ENCODE results near the gene FBXO17. TPM values are rescaled to one million over a fixed set of nuclear protein-coding genes. Genes with fewer than 3 reads are reported as not detected.
A peak's percentile ranks its signal among the peaks of the same experiment; 100 is the strongest.
"Not testable (repeated sequence)": the region's sequence is repeated elsewhere in the genome, so short reads cannot be mapped to it uniquely, and the experiment has no call there.

FBXO17 gene, protein sequence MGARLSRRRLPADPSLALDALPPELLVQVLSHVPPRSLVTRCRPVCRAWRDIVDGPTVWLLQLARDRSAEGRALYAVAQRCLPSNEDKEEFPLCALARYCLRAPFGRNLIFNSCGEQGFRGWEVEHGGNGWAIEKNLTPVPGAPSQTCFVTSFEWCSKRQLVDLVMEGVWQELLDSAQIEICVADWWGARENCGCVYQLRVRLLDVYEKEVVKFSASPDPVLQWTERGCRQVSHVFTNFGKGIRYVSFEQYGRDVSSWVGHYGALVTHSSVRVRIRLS
- polyA plus RNA-seq (2013, experiment 1 of 2; ENCODE audit: insufficient read length): 33.9 TPM
- polyA plus RNA-seq (2013, experiment 2 of 2; ENCODE audit: insufficient read length): 33.3 TPM

DNA sequence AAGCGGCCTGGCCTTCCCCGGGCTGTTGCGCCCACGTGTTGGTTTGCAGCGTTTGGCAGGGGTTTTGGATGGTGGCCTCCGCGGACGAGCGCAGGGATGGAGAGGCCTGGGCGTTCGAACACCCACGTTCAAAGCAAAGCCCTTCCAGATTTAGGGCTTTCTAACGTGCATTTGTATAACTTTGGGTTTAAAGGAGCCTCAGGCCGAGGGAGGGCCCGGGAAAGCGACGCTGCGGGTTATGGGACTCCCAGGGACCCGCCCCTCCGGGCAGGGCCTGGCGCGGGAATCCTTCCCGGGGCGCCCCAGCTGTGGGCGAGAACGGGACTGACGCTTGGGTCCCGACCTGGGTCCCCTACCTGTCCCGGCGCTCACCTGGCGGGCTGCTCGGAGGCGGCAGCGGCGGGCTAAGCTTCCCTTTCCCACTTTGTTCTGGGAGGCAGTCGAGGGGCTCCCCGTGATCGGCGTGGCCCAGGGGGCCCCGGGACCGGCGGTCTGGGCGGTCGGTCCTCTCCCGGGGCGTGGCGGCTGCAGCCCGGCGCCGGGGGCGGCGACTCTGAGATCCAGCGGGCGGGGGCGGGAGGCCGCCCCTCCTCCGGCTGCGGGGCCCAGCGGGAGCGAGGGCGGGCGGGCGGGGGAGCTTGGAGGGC lies at the start of gene FBXO17:
FBXO17 (minus strand) TSS at position 529 of the 647 bp plus-strand sequence. CDS start 25,423 bp downstream, outside the sequence.
- DNase-seq: peak; percentile 69

GRCh38 chr19:39024875-39025641 lies 49.5 kb upstream of the FBXO17 start:
- DNase-seq: no peak

- DNase-seq: no peak
Observed at GRCh38 chr19:39021063-39021462, 45.5 kb upstream of the FBXO17 start.

DNA sequence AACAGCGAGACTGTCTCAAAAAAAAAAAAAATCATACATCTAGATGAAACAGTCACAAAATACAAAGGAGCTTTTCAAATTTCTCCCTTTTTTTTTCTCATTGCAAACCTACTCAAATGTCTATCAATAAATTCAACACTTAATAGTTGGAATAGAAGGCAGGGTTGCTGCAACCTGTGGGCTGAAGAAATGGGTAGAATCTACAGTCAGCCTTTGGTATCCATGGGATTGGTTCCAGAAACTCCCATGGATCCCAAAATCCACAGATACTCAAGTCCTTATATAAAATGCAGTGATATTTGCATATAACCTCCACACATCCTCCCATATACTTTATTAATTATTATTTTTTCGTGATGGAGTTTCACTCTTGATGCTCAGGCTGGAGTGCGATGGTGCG lies 42.1 kb upstream of the FBXO17 start:
- DNase-seq: no peak

GRCh38 chr19:39017026-39017425 lies 41.5 kb upstream of the FBXO17 start:
- no peak for DNase-seq

DNA sequence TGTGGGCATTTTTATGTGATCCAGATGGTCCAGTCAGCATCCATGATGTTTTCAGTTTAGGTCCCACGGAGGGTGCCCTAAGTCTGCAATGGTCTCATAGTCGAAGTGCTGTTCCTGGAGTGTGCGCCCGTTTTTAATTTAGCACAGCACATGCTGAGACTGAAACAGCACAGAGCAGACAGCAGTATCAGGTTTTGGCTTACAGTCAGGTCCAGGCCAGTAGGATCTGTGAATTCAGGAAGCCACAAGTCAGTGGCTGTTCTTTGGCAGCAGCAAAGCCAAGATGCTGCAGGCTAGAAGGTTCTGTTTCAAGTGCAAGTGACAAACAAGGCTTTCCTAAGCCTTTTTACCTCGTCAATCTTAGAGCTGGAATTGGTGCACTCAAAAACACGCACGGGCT lies 38.5 kb upstream of the FBXO17 start:
- DNase-seq: no peak

- no peak for DNase-seq
Observed at GRCh38 chr19:39009001-39009400, 33.5 kb upstream of the FBXO17 start.

DNA sequence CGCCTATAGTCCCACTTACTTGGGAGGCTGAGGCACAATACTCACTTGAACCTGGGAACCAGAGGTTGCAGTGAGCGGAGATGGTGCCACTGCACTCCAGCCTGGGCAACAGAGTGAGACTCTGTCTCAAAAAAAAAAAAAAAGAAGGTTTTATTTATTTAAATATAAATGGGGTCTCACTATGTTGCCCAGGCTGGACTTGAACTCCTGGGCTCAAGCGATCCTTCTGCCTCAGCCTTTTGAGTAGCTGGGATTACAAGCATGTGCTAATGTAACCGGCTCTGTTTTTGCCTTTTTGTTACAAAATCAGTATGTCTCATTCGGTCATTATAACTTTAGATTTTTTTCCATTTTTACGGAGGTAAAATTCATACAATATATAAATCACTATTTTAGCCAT lies 32.6 kb upstream of the FBXO17 start:
- DNase-seq: no peak

GRCh38 chr19:39007096-39007495 lies 31.6 kb upstream of the FBXO17 start:
- no peak for DNase-seq

GRCh38 chr19:39004403-39004802 lies 28.9 kb upstream of the FBXO17 start:
- no peak for DNase-seq

DNA sequence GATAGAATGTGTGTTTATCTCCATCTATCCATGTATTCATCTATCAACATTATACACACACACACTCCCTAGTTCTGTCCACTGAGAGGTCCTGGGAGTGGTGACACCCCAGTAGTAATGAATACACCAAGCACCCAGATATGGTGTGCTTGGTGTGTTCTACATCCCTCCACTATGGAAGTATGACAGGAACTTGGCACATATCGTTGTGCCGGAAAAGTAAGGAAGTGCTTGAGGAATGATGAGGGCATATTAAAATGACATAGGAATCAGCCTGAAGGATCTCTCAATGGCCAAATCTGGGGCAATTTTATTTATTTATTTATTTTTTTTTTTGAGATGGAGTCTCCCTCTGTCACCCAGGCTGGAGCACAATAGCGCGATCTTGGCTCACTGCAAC lies 28.3 kb upstream of the FBXO17 start:
- no peak for DNase-seq

DNA sequence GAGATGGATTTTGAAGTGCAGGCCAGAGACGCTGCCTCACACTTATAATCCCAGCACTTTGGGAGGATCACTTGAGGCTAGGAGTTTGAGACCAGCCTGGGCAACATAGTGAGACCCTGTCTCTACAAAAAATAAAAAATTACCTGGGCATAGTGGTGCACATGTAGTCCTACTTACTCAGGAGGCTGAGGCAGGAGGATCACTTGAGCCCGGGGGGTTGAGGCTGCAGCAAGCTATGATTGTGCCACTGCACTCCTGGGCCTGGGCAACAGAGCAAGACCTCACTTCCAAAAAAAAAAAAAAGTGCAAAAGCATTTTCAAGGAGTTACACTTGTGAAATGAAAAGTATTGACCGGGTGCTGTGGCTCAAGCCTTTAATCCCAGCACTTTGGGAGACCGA lies 27.6 kb upstream of the FBXO17 start:
- no peak for DNase-seq

- no peak for DNase-seq
Observed at GRCh38 chr19:39001041-39001440, 25.5 kb upstream of the FBXO17 start.

- DNase-seq: not testable (repeated sequence)
Observed at GRCh38 chr19:38997576-38997975, 22.0 kb upstream of the FBXO17 start.

- peak; percentile 59 for DNase-seq
Observed at GRCh38 chr19:38993271-38993670, 17.7 kb upstream of the FBXO17 start.

DNA sequence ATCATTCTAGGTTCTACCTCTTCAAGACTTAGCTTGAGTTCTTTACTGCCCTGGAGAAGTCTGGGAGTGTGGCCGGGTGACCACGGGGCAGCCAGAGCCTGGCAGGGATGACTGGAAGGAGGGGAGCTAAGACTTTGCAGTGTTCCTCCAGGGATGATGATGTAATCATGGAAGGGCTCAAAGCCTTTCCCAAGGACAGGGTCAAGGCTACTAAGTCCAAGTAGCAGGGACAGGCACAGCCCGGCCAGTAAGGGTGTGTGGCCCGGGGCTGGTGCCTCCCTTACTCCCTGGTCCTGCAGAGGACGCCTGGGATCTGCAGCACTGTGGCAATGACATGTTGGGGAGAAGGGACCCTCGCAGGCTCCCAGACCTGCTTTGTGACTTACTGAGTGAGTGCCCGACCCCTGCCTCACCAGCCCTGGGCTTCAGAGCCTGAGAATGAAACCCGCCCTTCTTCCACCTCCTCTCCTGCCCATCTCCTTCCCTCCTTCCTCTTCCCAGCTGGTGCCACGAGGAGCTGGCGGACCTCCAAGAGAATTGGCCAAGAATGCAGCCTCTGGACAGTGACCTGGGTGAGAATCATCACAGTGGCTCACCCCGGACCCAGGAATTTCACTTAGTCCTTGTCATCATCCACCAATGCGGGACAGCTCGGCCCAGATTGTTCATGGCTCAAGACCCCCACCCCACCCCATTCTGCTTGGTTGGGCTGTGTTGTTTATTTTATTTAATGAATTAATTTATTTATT lies 15.6 kb upstream of the FBXO17 start:
- no peak for DNase-seq

- DNase-seq: not testable (repeated sequence)
Observed at GRCh38 chr19:38989614-38990013, 14.1 kb upstream of the FBXO17 start.

DNA sequence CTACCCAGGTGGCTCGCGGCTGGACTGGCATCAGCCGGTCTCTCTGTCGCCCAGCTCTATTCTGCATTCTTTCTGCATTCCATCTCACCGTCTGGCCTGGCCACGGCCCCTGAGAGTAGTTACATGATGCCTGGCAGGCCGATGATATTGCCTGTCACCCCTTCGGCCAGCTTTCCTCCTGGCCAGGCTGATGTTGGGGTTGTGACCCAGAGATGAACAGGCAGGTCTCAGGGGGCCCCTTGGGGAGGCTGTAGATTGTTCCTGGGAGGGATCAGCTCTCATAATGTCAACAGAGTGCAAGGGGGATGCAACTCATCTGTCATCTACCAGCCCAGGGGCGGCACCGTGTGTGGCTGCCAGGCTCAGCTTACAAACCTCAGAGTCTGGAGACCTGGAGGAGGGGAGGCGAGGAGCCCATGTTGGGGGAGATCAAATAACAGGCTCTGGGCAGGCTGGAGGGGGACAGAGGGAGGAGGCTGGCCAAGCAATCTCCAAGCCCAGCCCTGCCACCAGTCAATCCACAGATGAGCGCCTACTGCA lies 13.6 kb upstream of the FBXO17 start:
- peak; percentile 50 for DNase-seq

DNA sequence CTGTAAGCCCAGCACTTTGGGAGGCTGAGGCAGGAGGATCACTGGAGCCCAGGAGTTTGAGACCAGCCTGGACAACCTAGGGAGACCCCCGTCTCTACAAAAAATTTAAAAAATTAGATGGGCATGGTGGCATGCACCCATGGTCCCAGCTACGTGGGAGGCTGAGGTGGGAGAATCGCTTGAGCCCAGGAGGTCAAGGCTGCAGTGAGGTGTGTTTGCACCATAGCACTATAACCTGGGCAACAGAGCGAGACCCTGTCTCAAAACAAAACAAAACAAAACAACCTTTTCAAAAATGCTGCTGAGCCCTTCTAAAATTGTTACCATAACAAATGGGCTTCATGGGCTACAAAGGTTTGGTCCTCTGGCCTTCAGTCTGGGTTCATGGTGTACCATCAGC lies 13.1 kb upstream of the FBXO17 start:
- not testable (repeated sequence) for DNase-seq

GRCh38 chr19:38987745-38988144 lies 12.2 kb upstream of the FBXO17 start:
- not testable (repeated sequence) for DNase-seq

- DNase-seq: no peak
Observed at GRCh38 chr19:38985262-38985661, 9.7 kb upstream of the FBXO17 start.
